Natural killer cell (primary cell): Measurements from ENCODE around the gene DLEC1. TPM values are rescaled to one million over a fixed set of nuclear protein-coding genes. Genes with fewer than 3 reads are reported as not detected.
A peak's percentile ranks its signal among the peaks of the same experiment; 100 is the strongest.

Source experiments
- ATAC-seq, 3 donors: fragments of 150-1000 bp in 2 of 3; fragments of 200-7000 bp in 1 of 3; cut with Tn5 transposase; 1 replicate in 1 of 3; 2 replicates in 2 of 3; pipeline ENCODE4 v1.10.0; 2021; ENCODE audit warnings: mild to moderate bottlenecking in 2 of 3, moderate library complexity in 2 of 3
- DNase-seq, 2 donors: peaks; one replicate each; pipeline versions ENCODE4 v3.0.0 to v3.0.0-alpha.2; 2013 to 2021; ENCODE audit warnings: mixed read lengths in 1 of 2
- H3K27ac ChIP-seq: one replicate; pipeline ENCODE4 v1.5.1; 2013; ENCODE audit warnings: mild to moderate bottlenecking, low read length
- H3K27me3 ChIP-seq: one replicate; pipeline ENCODE4 v1.6.1; 2013; ENCODE audit warnings: low read length; ENCODE audit not compliant: control insufficient read depth, insufficient read depth
- H3K36me3 ChIP-seq: one replicate; pipeline ENCODE4 v1.6.1; 2013; ENCODE audit warnings: low read length; ENCODE audit not compliant: control insufficient read depth, insufficient read depth
- H3K4me1 ChIP-seq: one replicate; pipeline ENCODE4 v1.6.1; 2013; ENCODE audit warnings: low read length; ENCODE audit not compliant: control insufficient read depth, insufficient read depth
- H3K4me3 ChIP-seq: one replicate; pipeline ENCODE4 v1.5.1; 2013; ENCODE audit warnings: low read length
- H3K9me3 ChIP-seq: one replicate; pipeline ENCODE4 v1.6.1; 2013; ENCODE audit warnings: low read length; ENCODE audit not compliant: control insufficient read depth, insufficient read depth
- H3K27ac Mint-ChIP-seq, 2 donors: one replicate each; pipeline ENCODE4 v1.8.0; 2022; ENCODE audit warnings: mild to moderate bottlenecking in 2 of 2, mixed read lengths in 2 of 2, moderate library complexity in 1 of 2
- H3K27me3 Mint-ChIP-seq, 2 donors: one replicate each; pipeline ENCODE4 v1.8.0; 2022; ENCODE audit warnings: low read depth in 2 of 2, mixed read lengths in 2 of 2
- H3K36me3 Mint-ChIP-seq: one replicate; pipeline ENCODE4 v1.8.0; 2022; ENCODE audit warnings: mixed read lengths
- H3K4me1 Mint-ChIP-seq, 2 donors: one replicate each; pipeline ENCODE4 v1.8.0; 2022; ENCODE audit warnings: mixed read lengths in 2 of 2
- H3K4me3 Mint-ChIP-seq: one replicate; pipeline ENCODE4 v1.8.0; 2022; ENCODE audit warnings: mild to moderate bottlenecking, moderate library complexity, mixed read lengths
- H3K9me3 Mint-ChIP-seq, 2 donors: one replicate each; pipeline ENCODE4 v1.8.0; 2022; ENCODE audit warnings: mixed read lengths in 2 of 2
- CTCF ChIP-seq: fragments of 200-600 bp; IDR thresholded peaks from one replicate; pipeline ENCODE4 v1.8.0; 2022; ENCODE audit warnings: antibody characterized with exemption
- WGBS: methylation state at CpG from one replicate; pipeline ENCODE4 v1.1.7; 2013; ENCODE audit warnings: missing lambda C conversion rate; ENCODE audit not compliant: insufficient coverage; 5-methylcytosine and 5-hydroxymethylcytosine counted together
- intact Hi-C: fragments of 100-400 bp; cut with micrococcal nuclease; formaldehyde crosslinking; loops from one replicate; pipeline ENCODE4 v1.14.2; 2022
- total RNA-seq, 4 donors: library from RNA; stranded (reverse); fragments of 120-200 nt in 1 of 4; gene quantifications; one replicate each; pipeline versions ENCODE4 v1.2.3 to v1.2.4, GENCODE V29; 2013 to 2022

The DLEC1 gene
- total RNA-seq, 3 donors from 2014 or later (not counting 1 experiment from before 2014, with no cell fraction given) = 6.1 to 7.5 (median 7.0) TPM

- Histone ChIP-seq H3K9me3 (no peaks in the 10 kb centered on the region), H3K27ac (no peak overlapping the region), H3K4me3 (no peak overlapping the region), H3K27me3 (no peaks in the 10 kb centered on the region), H3K36me3 (peaks cover 17% of the 10 kb centered on the region), H3K4me1 (peaks cover 4% of the 10 kb centered on the region)
- intact Hi-C loops = no loop called here
- 93% methylated on average over 16 of the region's 16 CpGs for WGBS
- Mint-ChIP-seq H3K36me3 (peaks cover 6% of the 10 kb centered on the region), H3K27ac (peak overlapping the region in 1 of 2 donors; percentile 65), H3K27me3 (no peaks in the 10 kb centered on the region), H3K4me1 (peaks cover 7 to 19% of the 10 kb centered on the region in 2 donors), H3K4me3 (no peak overlapping the region), H3K9me3 (no peaks in the 10 kb centered on the region)
- no peak for TF ChIP-seq CTCF
- no peak for DNase-seq
- no peak for ATAC-seq
Measured at GRCh38 chr3:38008971-38009580, 29.9 kb upstream of the DLEC1 start.

GRCh38 chr3:38009807-38010591, 29.0 kb upstream of the DLEC1 start:
- Histone ChIP-seq H3K4me1 (peaks cover 4% of the 10 kb centered on the region), H3K27ac (no peak overlapping the region), H3K36me3 (peaks cover 17% of the 10 kb centered on the region), H3K9me3 (no peaks in the 10 kb centered on the region), H3K4me3 (no peak overlapping the region), H3K27me3 (no peaks in the 10 kb centered on the region)
- H3K4me1 Mint-ChIP-seq = peaks cover 0 to 10% of the 10 kb centered on the region in 2 donors
- no peak for ATAC-seq
- peak overlapping the region in 1 of 2 donors; percentile 65 for H3K27ac Mint-ChIP-seq
- no peak for DNase-seq
- H3K4me3 Mint-ChIP-seq = no peak overlapping the region
- no peaks in the 10 kb centered on the region for H3K27me3 Mint-ChIP-seq
- TF ChIP-seq CTCF = no peak
- intact Hi-C loops = no loop called here
- no peaks in the 10 kb centered on the region for H3K9me3 Mint-ChIP-seq
- H3K36me3 Mint-ChIP-seq = peaks cover 15% of the 10 kb centered on the region
- WGBS = 95% methylated on average over 25 of the region's 27 CpGs

- peaks cover 23% of the 10 kb centered on the region for H3K36me3 ChIP-seq
- no peak overlapping the region for H3K27ac ChIP-seq
- Mint-ChIP-seq H3K4me1 (peaks cover 0 to 5% of the 10 kb centered on the region in 2 donors), H3K27ac (no peak overlapping the region), H3K36me3 (peaks cover 22% of the 10 kb centered on the region), H3K27me3 (no peaks in the 10 kb centered on the region), H3K4me3 (no peak overlapping the region), H3K9me3 (no peaks in the 10 kb centered on the region)
- H3K9me3 ChIP-seq = no peaks in the 10 kb centered on the region
- WGBS = 96% methylated on average over 21 of the region's 21 CpGs
- ATAC-seq = no peak
- no peaks in the 10 kb centered on the region for H3K27me3 ChIP-seq
- intact Hi-C loops = no loop called here
- H3K4me1 ChIP-seq = peaks cover 4% of the 10 kb centered on the region
- no peak for DNase-seq
- TF ChIP-seq CTCF = no peak
- no peak overlapping the region for H3K4me3 ChIP-seq
Measured at GRCh38 chr3:38011111-38011510, 27.9 kb upstream of the DLEC1 start.
